ENCODE measurements around the gene FBLN2. TPM values are rescaled to one million over a fixed set of nuclear protein-coding genes. Genes with fewer than 3 reads are reported as not detected.

The FBLN2 gene
- total RNA-seq, 4 donors from 2014 or later, result 85.9 to 187 (median 117) TPM

- Histone ChIP-seq H3K27me3 (peaks cover 56% of the 10 kb centered on the region), H3K36me3 (no peaks in the 10 kb centered on the region), H3K4me3 (peak overlapping the region in 1 of 2 donors; percentile 2), H3K27ac (peak overlapping the region in 3 of 4 donors; percentile 39 to 60 (median 46)), H3K4me1 (peaks cover 0 to 76% (median 19%) of the 10 kb centered on the region in 3 donors), H3K9me3 (no peaks in the 10 kb centered on the region)
- peak; percentile 9 for ATAC-seq
- TF ChIP-seq POLR2AphosphoS5 (IDR thresholded peaks at IDR 0.05), result no peak
- TF ChIP-seq EP300 (IDR thresholded peaks at IDR 0.05), result no peak
- TF ChIP-seq, protein P1, sequence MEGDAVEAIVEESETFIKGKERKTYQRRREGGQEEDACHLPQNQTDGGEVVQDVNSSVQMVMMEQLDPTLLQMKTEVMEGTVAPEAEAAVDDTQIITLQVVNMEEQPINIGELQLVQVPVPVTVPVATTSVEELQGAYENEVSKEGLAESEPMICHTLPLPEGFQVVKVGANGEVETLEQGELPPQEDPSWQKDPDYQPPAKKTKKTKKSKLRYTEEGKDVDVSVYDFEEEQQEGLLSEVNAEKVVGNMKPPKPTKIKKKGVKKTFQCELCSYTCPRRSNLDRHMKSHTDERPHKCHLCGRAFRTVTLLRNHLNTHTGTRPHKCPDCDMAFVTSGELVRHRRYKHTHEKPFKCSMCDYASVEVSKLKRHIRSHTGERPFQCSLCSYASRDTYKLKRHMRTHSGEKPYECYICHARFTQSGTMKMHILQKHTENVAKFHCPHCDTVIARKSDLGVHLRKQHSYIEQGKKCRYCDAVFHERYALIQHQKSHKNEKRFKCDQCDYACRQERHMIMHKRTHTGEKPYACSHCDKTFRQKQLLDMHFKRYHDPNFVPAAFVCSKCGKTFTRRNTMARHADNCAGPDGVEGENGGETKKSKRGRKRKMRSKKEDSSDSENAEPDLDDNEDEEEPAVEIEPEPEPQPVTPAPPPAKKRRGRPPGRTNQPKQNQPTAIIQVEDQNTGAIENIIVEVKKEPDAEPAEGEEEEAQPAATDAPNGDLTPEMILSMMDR (IDR thresholded peaks at IDR 0.05), result no peak
- no peak for TF ChIP-seq POLR2A (IDR thresholded peaks at IDR 0.05)
- 50% methylated on average over 4 of the region's 28 CpGs; no CpG with 5 or more reads in 1 of the 2 donors for WGBS, 2 donors (ENCODE audit: low coverage in 1 of 2)
Observed at GRCh38 chr3:13552857-13553652, 4.1 kb downstream of the FBLN2 start.

- H3K27me3 ChIP-seq, result peaks cover 49% of the 10 kb centered on the region
- peaks cover 0 to 70% (median 13%) of the 10 kb centered on the region in 3 donors for H3K4me1 ChIP-seq
- H3K27ac ChIP-seq, result peak overlapping the region in 3 of 4 donors; percentile 39 to 60 (median 46)
- H3K4me3 ChIP-seq, result peak overlapping the region in 1 of 2 donors; percentile 2
- H3K9me3 ChIP-seq, result no peaks in the 10 kb centered on the region
- TF ChIP-seq POLR2AphosphoS5 (IDR thresholded peaks at IDR 0.05), result no peak
- no peak for TF ChIP-seq EP300 (IDR thresholded peaks at IDR 0.05)
- TF ChIP-seq, protein P1 (IDR thresholded peaks at IDR 0.05), result no peak
- TF ChIP-seq POLR2A (IDR thresholded peaks at IDR 0.05), result no peak
- H3K36me3 ChIP-seq, result no peaks in the 10 kb centered on the region
- ATAC-seq, result peak; percentile 5
- no CpG with 5 or more reads among the region's 12 CpGs for WGBS, 2 donors (ENCODE audit: low coverage in 1 of 2)
Observed at GRCh38 chr3:13553686-13554085, 4.8 kb downstream of the FBLN2 start.

DNA sequence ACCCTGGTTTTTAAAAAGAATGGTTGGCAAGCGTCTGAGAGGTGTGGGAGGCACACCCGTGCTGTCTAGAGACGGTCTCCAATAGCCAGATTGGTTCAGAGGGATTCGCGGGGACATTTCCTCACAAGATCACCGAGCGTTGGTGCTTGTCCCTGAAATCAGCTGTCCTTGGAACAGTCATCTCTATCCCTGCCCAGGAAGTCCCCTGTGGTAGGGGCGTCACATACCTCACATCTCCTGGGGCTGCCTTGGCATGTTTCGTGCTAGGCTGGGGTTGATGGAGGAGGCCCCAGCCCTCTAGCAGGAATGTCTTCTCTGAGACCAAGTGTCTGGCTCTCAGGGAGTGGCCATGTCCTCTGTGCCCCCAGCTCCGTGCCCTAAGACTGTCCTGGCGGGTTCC is 6.8 kb downstream of the FBLN2 start:
- H3K27ac ChIP-seq, result peak overlapping the region in 2 of 4 donors; percentile 12 to 42
- no peaks in the 10 kb centered on the region for H3K36me3 ChIP-seq
- no peak overlapping the region for H3K4me3 ChIP-seq
- peaks cover 29% of the 10 kb centered on the region for H3K27me3 ChIP-seq
- 81% methylated on average over 5 of the region's 11 CpGs; no CpG with 5 or more reads in 1 of the 2 donors for WGBS, 2 donors (ENCODE audit: low coverage in 1 of 2)
- no peaks in the 10 kb centered on the region for H3K9me3 ChIP-seq
- no peak for TF ChIP-seq POLR2AphosphoS5 (IDR thresholded peaks at IDR 0.05)
- TF ChIP-seq, protein P1 (IDR thresholded peaks at IDR 0.05), result no peak
- TF ChIP-seq POLR2A (IDR thresholded peaks at IDR 0.05), result no peak
- no peak for TF ChIP-seq EP300 (IDR thresholded peaks at IDR 0.05)
- no peak for ATAC-seq
- H3K4me1 ChIP-seq, result peaks cover 0 to 66% (median 13%) of the 10 kb centered on the region in 3 donors

- H3K27ac ChIP-seq, result peak overlapping the region in 2 of 4 donors; percentile 12 to 42
- no peaks in the 10 kb centered on the region for H3K36me3 ChIP-seq
- no CpG with 5 or more reads among the region's 6 CpGs for WGBS, 2 donors (ENCODE audit: low coverage in 1 of 2)
- no peaks in the 10 kb centered on the region for H3K9me3 ChIP-seq
- peaks cover 26% of the 10 kb centered on the region for H3K27me3 ChIP-seq
- no peak for TF ChIP-seq POLR2A (IDR thresholded peaks at IDR 0.05)
- TF ChIP-seq, protein P1 (IDR thresholded peaks at IDR 0.05), result no peak
- no peak overlapping the region for H3K4me3 ChIP-seq
- H3K4me1 ChIP-seq, result peaks cover 0 to 66% (median 13%) of the 10 kb centered on the region in 3 donors
- ATAC-seq, result no peak
Observed at GRCh38 chr3:13556207-13556606, 7.3 kb downstream of the FBLN2 start.

GRCh38 chr3:13556917-13557316 is 8.0 kb downstream of the FBLN2 start:
- no CpG with 5 or more reads among the region's 6 CpGs for WGBS, 2 donors (ENCODE audit: low coverage in 1 of 2)
- ATAC-seq, result no peak
- Histone ChIP-seq H3K27ac (peak overlapping the region in 1 of 4 donors; percentile 42), H3K27me3 (peaks cover 22% of the 10 kb centered on the region), H3K36me3 (no peaks in the 10 kb centered on the region), H3K9me3 (no peaks in the 10 kb centered on the region), H3K4me3 (no peak overlapping the region), H3K4me1 (peaks cover 0 to 64% (median 13%) of the 10 kb centered on the region in 3 donors)
- no peak for TF ChIP-seq POLR2A (IDR thresholded peaks at IDR 0.05)
- TF ChIP-seq, protein P1 (IDR thresholded peaks at IDR 0.05), result no peak
- no peak for TF ChIP-seq POLR2AphosphoS5 (IDR thresholded peaks at IDR 0.05)
- TF ChIP-seq EP300 (IDR thresholded peaks at IDR 0.05), result no peak

Data from gastroesophageal sphincter (tissue), 4 donors.